Endodermal cell (in vitro differentiated cells): ENCODE results near the gene SLCO1C1. TPM values are rescaled to one million over a fixed set of nuclear protein-coding genes. Genes with fewer than 3 reads are reported as not detected.
"Not testable (repeated sequence)": the region's sequence is repeated elsewhere in the genome, so short reads cannot be mapped to it uniquely, and the experiment has no call there.

Source experiments
- DNase-seq: peaks from one replicate; pipeline ENCODE4 v3.0.0-alpha.2; 2017
- H3K27ac ChIP-seq: 2 replicates; pipeline ENCODE4 v1.5.1; 2013; ENCODE audit warnings: mild to moderate bottlenecking, low read depth, low read length, moderate library complexity
- H3K27me3 ChIP-seq: 2 replicates; pipeline ENCODE4 v1.6.1; 2013; ENCODE audit warnings: mild to moderate bottlenecking, low read length, moderate library complexity; ENCODE audit not compliant: insufficient read depth, control insufficient read depth, poor library complexity, severe bottlenecking
- H3K36me3 ChIP-seq: 2 replicates; pipeline ENCODE4 v1.7.0; 2013; ENCODE audit warnings: mild to moderate bottlenecking, low read length, moderate library complexity; ENCODE audit not compliant: control insufficient read depth, insufficient read depth
- H3K4me1 ChIP-seq: one replicate; pipeline ENCODE4 v1.7.0; 2013; ENCODE audit warnings: low read length; ENCODE audit not compliant: control insufficient read depth, insufficient read depth
- H3K4me3 ChIP-seq: 2 replicates; pipeline ENCODE4 v1.5.1; 2013; ENCODE audit warnings: mild to moderate bottlenecking, low read length, moderate library complexity
- H3K9ac ChIP-seq: 2 replicates; pipeline ENCODE4 v1.6.1; 2013; ENCODE audit warnings: mild to moderate bottlenecking, low read length, moderate library complexity; ENCODE audit not compliant: poor library complexity, severe bottlenecking; ENCODE audit errors: extremely low read depth
- H3K9me3 ChIP-seq: 2 replicates; pipeline ENCODE4 v1.6.1; 2013; ENCODE audit warnings: mild to moderate bottlenecking, low read length, moderate library complexity; ENCODE audit not compliant: control insufficient read depth
- H3K27ac Mint-ChIP-seq: 2 replicates; pipeline ENCODE4 v1.8.0; 2020; ENCODE audit warnings: mixed read lengths
- H3K27me3 Mint-ChIP-seq: 2 replicates; pipeline ENCODE4 v1.8.0; 2021; ENCODE audit warnings: mild to moderate bottlenecking, mixed read lengths; ENCODE audit not compliant: insufficient read depth
- H3K36me3 Mint-ChIP-seq: 2 replicates; pipeline ENCODE4 v1.8.0; 2020; ENCODE audit warnings: low read depth, mixed read lengths
- H3K4me1 Mint-ChIP-seq: 2 replicates; pipeline ENCODE4 v1.8.0; 2020; ENCODE audit warnings: mixed read lengths
- H3K4me3 Mint-ChIP-seq: 2 replicates; pipeline ENCODE4 v1.8.0; 2020; ENCODE audit warnings: mild to moderate bottlenecking, moderate library complexity, mixed read lengths
- H3K9me3 Mint-ChIP-seq: 2 replicates; pipeline ENCODE4 v1.8.0; 2020; ENCODE audit warnings: mild to moderate bottlenecking, mixed read lengths
- WGBS, 2 experiments: methylation state at CpG; one replicate each; pipeline versions ENCODE4 v1.1.5 to v1.1.7; 2013; ENCODE audit warnings: missing lambda C conversion rate in 2 of 2, mixed read lengths in 1 of 2; ENCODE audit not compliant: insufficient coverage in 1 of 2, insufficient read length in 1 of 2; 5-methylcytosine and 5-hydroxymethylcytosine counted together
- total RNA-seq, 2 donors: library from RNA; stranded (reverse); fragmentation: NEBNext Ultra II Directional in 1 of 2; extraction: Animal tissue kit (Norgen Biotek cat#: 25700) in 1 of 2; gene quantifications; 2 replicates in 1 of 2; 3 replicates in 1 of 2; pipeline ENCODE4 v1.2.1, GENCODE V29; 2021
- TF ChIP-seq, protein P1 (sequence below): fragments of 200-600 bp; sonication (generic); conservative IDR thresholded peaks from 2 replicates; pipeline ENCODE4 v1.5.0; 2021; ENCODE audit warnings: antibody characterized with exemption, mild to moderate bottlenecking

Gene SLCO1C1
- total RNA-seq, 2 donors from 2014 or later, result 0.57 to 0.64 TPM

DNA sequence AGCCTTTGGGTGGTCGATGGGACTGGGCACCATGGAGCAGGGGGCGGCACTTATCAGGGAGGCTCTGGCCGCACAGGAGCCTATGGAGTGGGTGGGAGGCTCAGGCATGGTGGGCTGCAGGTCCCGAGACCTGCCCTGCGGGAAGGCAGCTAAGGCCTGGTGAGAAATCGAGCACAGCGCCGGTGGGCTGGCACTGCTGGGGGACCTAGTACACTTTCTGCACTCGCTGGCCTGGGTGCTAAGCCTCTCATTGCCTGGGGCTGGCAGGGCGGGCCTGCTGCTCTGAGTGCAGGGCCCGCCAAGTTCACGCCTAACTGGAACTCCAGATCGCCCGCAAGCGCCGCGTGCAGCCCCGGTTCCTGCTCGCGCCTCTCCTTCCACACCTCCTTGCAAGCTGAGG is 82.3 kb downstream of the SLCO1C1 start:
- 91 to 98% methylated on average over 10 to 20 of the region's 20 CpGs for WGBS, 2 experiments
- no peaks in the 10 kb centered on the region for H3K27me3 Mint-ChIP-seq

DNA sequence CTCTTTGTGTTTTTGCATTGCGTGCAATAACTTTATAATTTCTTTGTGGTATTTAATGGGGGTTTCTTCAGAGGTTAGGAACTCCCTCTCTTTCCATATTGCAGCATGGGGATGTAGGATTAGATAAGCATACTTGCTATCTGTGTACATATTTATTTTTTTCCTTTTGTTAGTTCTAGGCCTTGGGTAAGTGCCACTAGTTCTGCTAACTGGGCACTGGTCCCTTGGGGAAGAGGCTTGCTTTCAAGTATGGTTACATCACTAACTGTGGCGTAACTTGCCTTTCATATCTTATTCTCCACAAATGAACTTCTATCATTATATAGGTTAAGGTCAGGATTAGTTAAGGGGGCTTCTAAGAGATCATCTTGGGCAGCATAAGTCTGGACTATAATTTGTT is 83.8 kb downstream of the SLCO1C1 start:
- Histone ChIP-seq H3K36me3 (no peaks in the 10 kb centered on the region), H3K9ac (no peak overlapping the region), H3K27me3 (no peaks in the 10 kb centered on the region), H3K4me1 (no peaks in the 10 kb centered on the region), H3K27ac (no peak overlapping the region), H3K4me3 (no peak overlapping the region), H3K9me3 (peaks cover 13% of the 10 kb centered on the region)
- H3K27me3 Mint-ChIP-seq, result no peaks in the 10 kb centered on the region
- TF ChIP-seq, protein P1, sequence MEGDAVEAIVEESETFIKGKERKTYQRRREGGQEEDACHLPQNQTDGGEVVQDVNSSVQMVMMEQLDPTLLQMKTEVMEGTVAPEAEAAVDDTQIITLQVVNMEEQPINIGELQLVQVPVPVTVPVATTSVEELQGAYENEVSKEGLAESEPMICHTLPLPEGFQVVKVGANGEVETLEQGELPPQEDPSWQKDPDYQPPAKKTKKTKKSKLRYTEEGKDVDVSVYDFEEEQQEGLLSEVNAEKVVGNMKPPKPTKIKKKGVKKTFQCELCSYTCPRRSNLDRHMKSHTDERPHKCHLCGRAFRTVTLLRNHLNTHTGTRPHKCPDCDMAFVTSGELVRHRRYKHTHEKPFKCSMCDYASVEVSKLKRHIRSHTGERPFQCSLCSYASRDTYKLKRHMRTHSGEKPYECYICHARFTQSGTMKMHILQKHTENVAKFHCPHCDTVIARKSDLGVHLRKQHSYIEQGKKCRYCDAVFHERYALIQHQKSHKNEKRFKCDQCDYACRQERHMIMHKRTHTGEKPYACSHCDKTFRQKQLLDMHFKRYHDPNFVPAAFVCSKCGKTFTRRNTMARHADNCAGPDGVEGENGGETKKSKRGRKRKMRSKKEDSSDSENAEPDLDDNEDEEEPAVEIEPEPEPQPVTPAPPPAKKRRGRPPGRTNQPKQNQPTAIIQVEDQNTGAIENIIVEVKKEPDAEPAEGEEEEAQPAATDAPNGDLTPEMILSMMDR, result no peak
- no peak for DNase-seq
- peaks cover 9% of the 10 kb centered on the region for H3K4me1 Mint-ChIP-seq
- no peaks in the 10 kb centered on the region for H3K36me3 Mint-ChIP-seq
- H3K27ac Mint-ChIP-seq, result no peak overlapping the region
- H3K4me3 Mint-ChIP-seq, result no peak overlapping the region
- no CpG with 5 or more reads among the region's 2 CpGs for WGBS, 2 experiments
- H3K9me3 Mint-ChIP-seq, result peaks cover 44% of the 10 kb centered on the region

More for the DNA sequence above, 82.3 kb downstream of the SLCO1C1 start:
- Mint-ChIP-seq H3K36me3 (no peaks in the 10 kb centered on the region), H3K9me3 (peaks cover 42% of the 10 kb centered on the region), H3K27ac (no peak overlapping the region), H3K4me1 (peaks cover 10% of the 10 kb centered on the region), H3K4me3 (no peak overlapping the region)
- no peak for DNase-seq
- H3K9me3 ChIP-seq, result peaks cover 13% of the 10 kb centered on the region
- no peaks in the 10 kb centered on the region for H3K36me3 ChIP-seq
- no peaks in the 10 kb centered on the region for H3K4me1 ChIP-seq
- H3K27me3 ChIP-seq, result no peaks in the 10 kb centered on the region
- no peak overlapping the region for H3K4me3 ChIP-seq
- H3K27ac ChIP-seq, result no peak overlapping the region
- TF ChIP-seq, protein P1, result no peak
- no peak overlapping the region for H3K9ac ChIP-seq

DNA sequence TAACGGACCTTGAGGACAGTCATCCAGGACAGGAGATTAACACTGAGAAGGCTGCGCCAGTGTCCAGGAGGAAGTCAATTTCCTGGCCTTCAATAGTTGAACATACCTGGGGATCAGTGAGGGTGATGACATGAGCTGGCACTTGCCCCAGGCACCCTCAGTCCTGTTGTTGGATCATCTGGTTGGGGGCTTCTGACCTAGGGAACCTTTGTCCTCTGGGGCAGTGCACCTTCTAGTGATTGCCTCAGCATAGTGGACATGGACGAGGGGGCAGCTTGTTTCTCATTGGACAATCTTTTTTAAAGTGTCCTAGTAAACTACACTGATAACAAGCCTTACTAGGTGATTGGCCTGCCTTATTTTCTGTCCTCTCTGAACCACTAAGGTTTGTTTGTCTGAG is 84.8 kb downstream of the SLCO1C1 start:
- DNase-seq, H3K4me3 Mint-ChIP-seq, H3K4me1 ChIP-seq, H3K36me3 ChIP-seq, H3K27me3 ChIP-seq, H3K36me3 Mint-ChIP-seq, H3K4me3 ChIP-seq, H3K27me3 Mint-ChIP-seq, H3K27ac Mint-ChIP-seq, H3K4me1 Mint-ChIP-seq, H3K9ac ChIP-seq, H3K27ac ChIP-seq: not testable (repeated sequence)
- H3K9me3 ChIP-seq, result peaks cover 13% of the 10 kb centered on the region
- WGBS, 2 experiments, result 94% methylated on average over 3 of the region's 3 CpGs; no CpG with 5 or more reads in 1 of the 2 experiments
- H3K9me3 Mint-ChIP-seq, result peaks cover 43% of the 10 kb centered on the region

GRCh38 chr12:20783796-20784357 is 88.7 kb downstream of the SLCO1C1 start:
- not testable (repeated sequence) for H3K27ac Mint-ChIP-seq, H3K27me3 Mint-ChIP-seq

More at GRCh38 chr12:20783796-20784357, 88.7 kb downstream of the SLCO1C1 start:
- not testable (repeated sequence) for H3K27me3 ChIP-seq, H3K4me1 ChIP-seq, H3K9ac ChIP-seq, H3K36me3 ChIP-seq, H3K4me1 Mint-ChIP-seq, H3K36me3 Mint-ChIP-seq, H3K27ac ChIP-seq, H3K4me3 Mint-ChIP-seq, DNase-seq, H3K9me3 ChIP-seq, H3K4me3 ChIP-seq
- H3K9me3 Mint-ChIP-seq, result peaks cover 36% of the 10 kb centered on the region
- 94% methylated on average over 12 of the region's 13 CpGs; no CpG with 5 or more reads in 1 of the 2 experiments for WGBS, 2 experiments
